HG03521 (cell line): ENCODE data around the gene SUN1.
"Not testable (repeated sequence)": the region's sequence is repeated elsewhere in the genome, so short reads cannot be mapped to it uniquely, and the experiment has no call there.

ENCODE experiments used
- ATAC-seq: cut with Tn5 transposase; IDR thresholded peaks from one replicate; pipeline ENCODE4 v1.9.1; 2021; ENCODE audit warnings: mild to moderate bottlenecking, moderate library complexity; ENCODE audit not compliant: unreplicated experiment

The SUN1 gene

GRCh38 chr7:832167-832967, at the start of gene SUN1:
TSS of gene SUN1 (plus strand) at chr7:832476. CDS start at chr7:832525, 49 bp downstream.
- ATAC-seq: peak; percentile 47

GRCh38 chr7:782718-783449, 49.4 kb upstream of the SUN1 start:
- ATAC-seq: no peak

- ATAC-seq: no peak
Measured at GRCh38 chr7:783556-784490, 48.5 kb upstream of the SUN1 start.

GRCh38 chr7:784971-785370, 47.3 kb upstream of the SUN1 start:
- no peak for ATAC-seq

GRCh38 chr7:785416-785815, 46.9 kb upstream of the SUN1 start:
- ATAC-seq: no peak

- ATAC-seq: no peak
Measured at GRCh38 chr7:786472-787255, 45.6 kb upstream of the SUN1 start.

- no peak for ATAC-seq
Measured at GRCh38 chr7:787332-788240, 44.7 kb upstream of the SUN1 start.

GRCh38 chr7:791519-791918, 40.8 kb upstream of the SUN1 start:
- no peak for ATAC-seq

GRCh38 chr7:794207-794606, 38.1 kb upstream of the SUN1 start:
- ATAC-seq: no peak

GRCh38 chr7:794671-795329, 37.5 kb upstream of the SUN1 start:
- no peak for ATAC-seq

- ATAC-seq: not testable (repeated sequence)
Measured at GRCh38 chr7:796434-797169, 35.7 kb upstream of the SUN1 start.

- no peak for ATAC-seq
Measured at GRCh38 chr7:798921-799470, 33.3 kb upstream of the SUN1 start.

GRCh38 chr7:800692-801091, 31.6 kb upstream of the SUN1 start:
- no peak for ATAC-seq

- ATAC-seq: not testable (repeated sequence)
Measured at GRCh38 chr7:801351-801750, 30.9 kb upstream of the SUN1 start.

GRCh38 chr7:801940-802381, 30.3 kb upstream of the SUN1 start:
- no peak for ATAC-seq

GRCh38 chr7:802500-803242, 29.6 kb upstream of the SUN1 start:
- ATAC-seq: no peak

- ATAC-seq: no peak
Measured at GRCh38 chr7:803243-803635, 29.0 kb upstream of the SUN1 start.
